ENCODE results near the gene ATG10.
"Not testable (repeated sequence)": the region's sequence is repeated elsewhere in the genome, so short reads cannot be mapped to it uniquely, and the experiment has no call there.

The ATG10 gene

DNA sequence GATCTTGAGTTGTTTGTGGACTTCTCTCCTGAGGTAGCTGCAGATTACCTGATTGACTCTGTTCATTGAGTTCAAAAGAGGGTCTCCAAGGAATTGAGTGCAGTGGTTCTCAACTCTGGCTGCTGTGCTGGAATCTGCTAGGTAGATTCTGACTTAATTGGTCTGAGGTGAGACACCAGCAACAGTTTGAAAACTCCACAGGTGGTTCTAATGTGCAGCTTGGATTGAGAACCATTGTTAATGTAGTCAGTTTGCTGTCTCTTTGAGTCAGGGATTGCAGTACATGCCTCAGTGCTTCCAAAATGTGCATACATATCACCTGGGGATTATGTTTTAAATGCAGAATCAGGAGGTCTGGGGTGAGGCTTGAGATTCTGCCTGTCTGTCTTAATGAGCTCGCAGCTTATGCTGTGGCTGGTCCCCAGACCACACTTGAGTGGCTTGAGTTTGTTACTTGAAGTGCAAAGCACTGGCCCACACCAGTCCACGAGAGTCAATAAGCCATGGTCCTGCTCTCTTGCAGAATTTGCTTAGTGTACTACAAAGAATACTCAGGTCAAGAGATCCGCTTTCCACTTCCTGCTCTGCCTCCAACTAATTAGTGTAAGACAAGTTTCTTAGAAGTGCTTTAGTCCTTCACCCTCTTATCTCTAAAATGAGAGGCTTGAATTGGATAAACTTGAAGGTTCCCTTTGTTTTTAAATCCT lies 82.3 kb downstream of the ATG10 start:
- no peak for DNase-seq (ENCODE audit: low read depth)
- TF ChIP-seq, protein P1, sequence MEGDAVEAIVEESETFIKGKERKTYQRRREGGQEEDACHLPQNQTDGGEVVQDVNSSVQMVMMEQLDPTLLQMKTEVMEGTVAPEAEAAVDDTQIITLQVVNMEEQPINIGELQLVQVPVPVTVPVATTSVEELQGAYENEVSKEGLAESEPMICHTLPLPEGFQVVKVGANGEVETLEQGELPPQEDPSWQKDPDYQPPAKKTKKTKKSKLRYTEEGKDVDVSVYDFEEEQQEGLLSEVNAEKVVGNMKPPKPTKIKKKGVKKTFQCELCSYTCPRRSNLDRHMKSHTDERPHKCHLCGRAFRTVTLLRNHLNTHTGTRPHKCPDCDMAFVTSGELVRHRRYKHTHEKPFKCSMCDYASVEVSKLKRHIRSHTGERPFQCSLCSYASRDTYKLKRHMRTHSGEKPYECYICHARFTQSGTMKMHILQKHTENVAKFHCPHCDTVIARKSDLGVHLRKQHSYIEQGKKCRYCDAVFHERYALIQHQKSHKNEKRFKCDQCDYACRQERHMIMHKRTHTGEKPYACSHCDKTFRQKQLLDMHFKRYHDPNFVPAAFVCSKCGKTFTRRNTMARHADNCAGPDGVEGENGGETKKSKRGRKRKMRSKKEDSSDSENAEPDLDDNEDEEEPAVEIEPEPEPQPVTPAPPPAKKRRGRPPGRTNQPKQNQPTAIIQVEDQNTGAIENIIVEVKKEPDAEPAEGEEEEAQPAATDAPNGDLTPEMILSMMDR (IDR thresholded peaks at IDR 0.05; ENCODE audit: low read depth, low read length) = no peak
- TF ChIP-seq, protein P2, sequence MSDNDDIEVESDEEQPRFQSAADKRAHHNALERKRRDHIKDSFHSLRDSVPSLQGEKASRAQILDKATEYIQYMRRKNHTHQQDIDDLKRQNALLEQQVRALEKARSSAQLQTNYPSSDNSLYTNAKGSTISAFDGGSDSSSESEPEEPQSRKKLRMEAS (IDR thresholded peaks at IDR 0.05; ENCODE audit: low read depth, low read length) = no peak
- no peak for TF ChIP-seq MYC (IDR thresholded peaks at IDR 0.05; ENCODE audit: low read depth, low read length)
- TF ChIP-seq POLR2A (IDR thresholded peaks at IDR 0.05; ENCODE audit: extremely low read depth, insufficient read length) = no peak
- H3K4me3 ChIP-seq (ENCODE audit: low read depth, low read length) = no peak overlapping the region

DNA sequence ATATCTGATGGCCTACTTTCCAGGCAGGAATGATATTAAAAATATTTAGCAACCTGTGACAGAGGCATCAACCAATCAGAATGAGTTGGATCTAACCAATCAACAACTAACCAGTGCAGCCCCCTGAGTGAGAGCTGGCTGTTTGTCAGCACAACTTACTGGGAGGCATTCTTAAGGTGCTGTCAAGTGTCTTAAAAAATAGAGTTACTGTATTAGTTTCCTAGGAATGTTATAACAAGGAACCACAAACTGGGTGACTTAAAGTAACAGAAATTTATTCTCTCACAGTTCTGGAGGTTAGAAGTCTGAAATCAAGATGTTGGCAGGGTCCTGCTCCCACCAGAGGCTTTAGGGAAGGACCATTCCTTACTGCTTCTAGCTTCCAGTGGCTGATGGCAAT lies 85.2 kb downstream of the ATG10 start:
- TF ChIP-seq MYC (IDR thresholded peaks at IDR 0.05; ENCODE audit: low read depth, low read length) (no peak), POLR2A (IDR thresholded peaks at IDR 0.05; ENCODE audit: extremely low read depth, insufficient read length) (no peak)
- TF ChIP-seq, protein P1 (IDR thresholded peaks at IDR 0.05; ENCODE audit: low read depth, low read length) = no peak
- TF ChIP-seq, protein P2 (IDR thresholded peaks at IDR 0.05; ENCODE audit: low read depth, low read length) = no peak
- no peak overlapping the region for H3K4me3 ChIP-seq (ENCODE audit: low read depth, low read length)
- no peak for DNase-seq (ENCODE audit: low read depth)

DNA sequence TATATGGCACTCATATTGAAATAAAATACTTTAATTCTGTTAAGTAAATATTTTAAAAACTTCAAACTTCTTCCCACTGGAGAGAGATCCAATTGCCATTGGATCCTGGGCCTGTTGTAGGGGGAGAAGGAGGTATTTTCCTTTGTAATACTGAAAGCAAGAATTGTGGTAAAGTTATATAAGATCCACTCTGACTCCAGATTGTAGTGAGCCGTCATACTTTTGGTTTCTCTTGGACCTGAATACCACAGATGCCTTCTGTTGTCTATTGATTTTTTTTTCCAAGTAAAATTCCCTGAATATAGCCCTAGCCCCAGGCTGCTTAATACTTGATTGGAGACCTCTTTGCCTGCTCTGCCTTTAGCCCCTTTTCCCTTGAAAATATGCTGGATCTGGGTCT lies 86.9 kb downstream of the ATG10 start:
- H3K4me3 ChIP-seq (ENCODE audit: low read depth, low read length) = no peak overlapping the region
- no peak for TF ChIP-seq POLR2A (IDR thresholded peaks at IDR 0.05; ENCODE audit: extremely low read depth, insufficient read length)
- TF ChIP-seq, protein P2 (IDR thresholded peaks at IDR 0.05; ENCODE audit: low read depth, low read length) = no peak
- TF ChIP-seq MYC (IDR thresholded peaks at IDR 0.05; ENCODE audit: low read depth, low read length) = no peak
- TF ChIP-seq, protein P1 (IDR thresholded peaks at IDR 0.05; ENCODE audit: low read depth, low read length) = no peak
- no peak for DNase-seq (ENCODE audit: low read depth)

DNA sequence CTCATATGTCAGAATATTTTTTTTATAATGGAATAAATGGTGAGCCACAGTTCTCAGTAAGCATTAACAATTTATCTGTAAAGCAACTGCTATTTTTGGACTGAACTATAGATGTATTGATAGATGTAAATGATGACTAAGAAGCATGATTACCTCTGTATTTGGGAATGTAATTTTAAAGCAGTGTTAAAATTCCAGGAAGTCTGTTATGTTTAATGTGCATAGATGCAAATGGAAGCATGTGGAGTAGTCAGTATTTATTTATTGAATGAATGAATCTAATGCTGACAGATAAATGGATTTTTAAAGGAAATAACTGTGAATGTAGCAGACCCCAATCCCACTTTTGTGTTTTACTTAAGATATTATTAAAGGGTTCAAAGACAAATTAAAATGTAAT lies 95.0 kb downstream of the ATG10 start:
- TF ChIP-seq, protein P2 (IDR thresholded peaks at IDR 0.05; ENCODE audit: low read depth, low read length) = no peak
- no peak for TF ChIP-seq POLR2A (IDR thresholded peaks at IDR 0.05; ENCODE audit: extremely low read depth, insufficient read length)
- no peak for TF ChIP-seq MYC (IDR thresholded peaks at IDR 0.05; ENCODE audit: low read depth, low read length)
- TF ChIP-seq, protein P1 (IDR thresholded peaks at IDR 0.05; ENCODE audit: low read depth, low read length) = no peak
- H3K4me3 ChIP-seq (ENCODE audit: low read depth, low read length) = no peak overlapping the region
- no peak for DNase-seq (ENCODE audit: low read depth)

DNA sequence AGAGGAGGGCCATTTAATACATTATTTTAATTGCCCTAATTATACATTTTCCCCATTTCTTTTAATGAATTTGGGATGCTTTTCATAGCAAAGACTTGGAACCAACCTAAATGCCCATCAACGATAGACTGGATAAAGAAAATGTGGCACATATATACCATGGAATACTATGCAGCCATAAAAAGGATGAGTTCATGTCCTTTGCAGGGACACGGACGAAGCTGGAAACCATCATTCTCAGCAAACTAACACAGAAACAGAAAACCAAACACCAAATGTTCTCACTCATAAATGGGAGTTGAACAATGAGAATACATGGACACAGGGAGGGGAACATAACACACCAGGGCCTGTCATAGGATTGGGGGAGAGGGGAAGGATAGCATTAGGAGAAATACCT lies 96.2 kb downstream of the ATG10 start:
- not testable (repeated sequence) for DNase-seq (ENCODE audit: low read depth); H3K4me3 ChIP-seq (ENCODE audit: low read depth, low read length)

DNA sequence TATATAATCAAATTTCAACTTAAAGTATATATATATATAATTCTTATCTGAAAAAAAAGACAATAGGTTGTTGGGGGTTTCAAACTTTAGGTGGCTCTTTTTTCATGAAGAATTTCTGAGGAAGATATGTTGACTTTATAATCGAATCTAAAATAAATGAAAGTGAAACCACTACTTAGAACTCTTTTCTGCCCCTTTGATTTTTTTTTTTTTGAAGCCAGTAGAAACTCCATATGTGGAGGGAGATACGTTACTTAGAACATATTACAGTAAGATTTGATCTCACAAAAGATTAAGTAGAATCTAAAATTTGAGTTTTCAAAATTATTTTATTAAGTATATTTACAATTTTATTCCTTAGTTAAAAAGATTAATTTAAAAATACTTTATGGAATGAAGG lies 96.9 kb downstream of the ATG10 start:
- TF ChIP-seq POLR2A (IDR thresholded peaks at IDR 0.05; ENCODE audit: extremely low read depth, insufficient read length) = no peak
- TF ChIP-seq, protein P1 (IDR thresholded peaks at IDR 0.05; ENCODE audit: low read depth, low read length) = no peak
- TF ChIP-seq, protein P2 (IDR thresholded peaks at IDR 0.05; ENCODE audit: low read depth, low read length) = no peak
- no peak for TF ChIP-seq MYC (IDR thresholded peaks at IDR 0.05; ENCODE audit: low read depth, low read length)
- H3K4me3 ChIP-seq (ENCODE audit: low read depth, low read length) = no peak overlapping the region
- no peak for DNase-seq (ENCODE audit: low read depth)
